ENCODE data around the gene PRKCE. TPM values are rescaled to one million over a fixed set of nuclear protein-coding genes. Genes with fewer than 3 reads are reported as not detected.
A peak's percentile ranks its signal among the peaks of the same experiment; 100 is the strongest.

PRKCE gene
- polyA plus RNA-seq, 3 donors, result 1.3 to 7.7 (median 2.3) TPM

DNA sequence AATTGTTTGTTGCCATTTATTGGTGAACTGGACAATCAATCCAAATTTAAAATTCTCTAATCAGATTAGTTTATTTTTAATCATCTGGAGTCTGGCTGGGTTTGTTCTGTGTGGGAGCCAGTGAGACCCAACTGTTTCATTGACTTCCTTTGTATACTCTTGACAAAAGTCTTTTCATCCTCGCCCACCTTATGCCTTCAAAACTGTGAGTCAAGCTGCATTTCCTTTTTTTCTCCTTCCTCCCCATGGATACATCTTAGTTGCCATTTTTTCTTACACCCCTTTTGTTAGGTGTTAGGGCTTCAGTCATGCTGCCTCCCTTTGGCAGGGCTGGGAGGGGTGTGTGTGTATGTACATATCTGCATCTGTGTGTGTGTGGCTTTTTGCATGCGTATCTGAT, 117.6 kb downstream of the PRKCE start:
- H3K36me3 Mint-ChIP-seq, result no peaks in the 10 kb centered on the region
- no peak overlapping the region for H3K4me3 Mint-ChIP-seq
- Histone ChIP-seq H3K27me3 (ENCODE audit: control insufficient read depth in 2 of 2, insufficient read depth in 2 of 2, low read length in 2 of 2) (no peaks in the 10 kb centered on the region), H2AFZ (ENCODE audit: insufficient read depth, low read depth, low read length, poor library complexity, severe bottlenecking) (no peak overlapping the region), H4K20me1 (ENCODE audit: insufficient read depth, low read length) (peaks cover 6% of the 10 kb centered on the region), H3K79me2 (ENCODE audit: insufficient read depth, low read length) (peaks cover 19% of the 10 kb centered on the region), H3K27ac (ENCODE audit: low read depth in 1 of 2, low read length in 2 of 2) (no peak overlapping the region), H3K4me2 (replicated peaks; ENCODE audit: extremely low read depth, low read length, poor library complexity, severe bottlenecking) (no peak overlapping the region), H3K4me1 (ENCODE audit: control insufficient read depth in 1 of 2, insufficient read depth in 2 of 2, low read length in 2 of 2) (peaks cover 67 to 80% of the 10 kb centered on the region in 2 donors), H3K4me3 (replicated peaks in 1 of 3; ENCODE audit: low read depth in 2 of 3, low read length in 3 of 3) (no peak overlapping the region), H3K36me3 (replicated peaks in 1 of 2; ENCODE audit: control insufficient read depth in 1 of 2, insufficient read depth in 2 of 2, low read length in 2 of 2) (no peaks in the 10 kb centered on the region), H3K9me3 (replicated peaks in 1 of 2; ENCODE audit: control insufficient read depth in 1 of 2, insufficient read depth in 1 of 2, low read length in 2 of 2) (no peaks in the 10 kb centered on the region), H3K9ac (ENCODE audit: insufficient read depth, low read length, poor library complexity, severe bottlenecking) (no peak overlapping the region)
- TF ChIP-seq CTCF (IDR thresholded peaks at IDR 0.05), result no peak
- DNase-seq, result no peak
- peaks cover 0 to 2% (median 2%) of the 10 kb centered on the region in 3 donors for H3K27me3 Mint-ChIP-seq (ENCODE audit: low read depth in 3 of 3)
- no CpG with 5 or more reads among the region's 2 CpGs for WGBS (ENCODE audit: insufficient coverage)
- H3K27ac Mint-ChIP-seq, result peak overlapping the region in 1 of 7 donors; percentile 40
- H3K4me1 Mint-ChIP-seq, result peaks cover 75% of the 10 kb centered on the region
- no peaks in the 10 kb centered on the region for H3K9me3 Mint-ChIP-seq
- intact Hi-C loops (cut with micrococcal nuclease), result no loop called here

DNA sequence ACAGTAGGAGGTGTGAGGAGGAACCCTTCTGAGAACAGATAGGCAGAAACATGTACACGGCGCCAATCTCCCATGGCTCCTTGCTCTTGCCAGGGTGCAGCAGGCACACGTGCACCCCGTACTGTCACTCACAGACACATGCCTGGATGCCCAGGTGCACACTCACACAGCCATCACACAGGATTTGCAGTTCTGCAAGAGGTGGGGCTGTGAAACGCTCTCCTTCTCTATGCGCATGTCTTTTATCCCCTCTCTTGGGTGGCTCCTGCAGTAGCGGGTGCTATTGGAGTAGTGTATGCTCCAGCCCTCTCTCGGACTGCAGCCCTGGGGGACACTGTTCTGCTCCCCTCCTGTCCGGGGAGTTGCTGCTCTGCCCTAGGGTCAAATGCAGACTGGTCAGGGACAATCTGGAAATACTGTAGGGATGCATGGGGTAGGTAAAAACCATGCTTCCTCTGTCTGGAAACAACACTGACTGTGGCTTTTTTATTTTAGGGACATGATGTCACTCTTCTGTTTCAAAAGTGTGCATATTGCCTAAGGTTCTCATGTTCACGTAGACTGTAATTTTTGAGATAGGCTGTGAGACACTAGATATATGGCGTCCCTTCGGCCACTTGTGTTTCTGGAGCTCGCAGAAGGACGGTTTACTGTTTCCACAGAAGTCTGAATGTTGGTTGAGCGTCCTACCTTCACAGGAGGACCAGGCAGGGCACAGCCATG, 118.5 kb downstream of the PRKCE start:
- peaks cover 63 to 71% of the 10 kb centered on the region in 2 donors for H3K4me1 ChIP-seq (ENCODE audit: control insufficient read depth in 1 of 2, insufficient read depth in 2 of 2, low read length in 2 of 2)
- Mint-ChIP-seq H3K4me1 (peaks cover 78% of the 10 kb centered on the region), H3K27ac (peak overlapping the region; percentile 49 to 90 (median 81)), H3K36me3 (no peaks in the 10 kb centered on the region), H3K27me3 (ENCODE audit: low read depth in 3 of 3) (peaks cover 1 to 2% (median 2%) of the 10 kb centered on the region in 3 donors), H3K4me3 (no peak overlapping the region), H3K9me3 (no peaks in the 10 kb centered on the region)
- peak overlapping the region; percentile 64 for H3K4me2 ChIP-seq (replicated peaks; ENCODE audit: extremely low read depth, low read length, poor library complexity, severe bottlenecking)
- WGBS (ENCODE audit: insufficient coverage), result 82% methylated on average over 9 of the region's 15 CpGs
- H3K4me3 ChIP-seq (replicated peaks in 1 of 3; ENCODE audit: low read depth in 2 of 3, low read length in 3 of 3), result peak overlapping the region in 1 of 3 experiments; percentile 56
- DNase-seq, result peak; percentile 25 to 57 (median 49)
- intact Hi-C loops (cut with micrococcal nuclease), result loop anchor here (2.0 to 10.0 kb wide), 2 partner anchors 41 to 125 kb away; no protein-coding TSS in a partner anchor
- no peak overlapping the region for H2AFZ ChIP-seq (ENCODE audit: insufficient read depth, low read depth, low read length, poor library complexity, severe bottlenecking)
- H3K9me3 ChIP-seq (replicated peaks in 1 of 2; ENCODE audit: control insufficient read depth in 1 of 2, insufficient read depth in 1 of 2, low read length in 2 of 2), result no peaks in the 10 kb centered on the region
- H3K9ac ChIP-seq (ENCODE audit: insufficient read depth, low read length, poor library complexity, severe bottlenecking), result no peak overlapping the region
- H3K36me3 ChIP-seq (replicated peaks in 1 of 2; ENCODE audit: control insufficient read depth in 1 of 2, insufficient read depth in 2 of 2, low read length in 2 of 2), result no peaks in the 10 kb centered on the region
- no peak for TF ChIP-seq CTCF (IDR thresholded peaks at IDR 0.05)
- H3K27ac ChIP-seq (ENCODE audit: low read depth in 1 of 2, low read length in 2 of 2), result peak overlapping the region; percentile 39 to 72
- peaks cover 6% of the 10 kb centered on the region for H4K20me1 ChIP-seq (ENCODE audit: insufficient read depth, low read length)
- H3K27me3 ChIP-seq (ENCODE audit: control insufficient read depth in 2 of 2, insufficient read depth in 2 of 2, low read length in 2 of 2), result no peaks in the 10 kb centered on the region
- peaks cover 19% of the 10 kb centered on the region for H3K79me2 ChIP-seq (ENCODE audit: insufficient read depth, low read length)
